Ectodermal cell (in vitro differentiated cells): ENCODE measurements around the gene ZNF160.
"Not testable (repeated sequence)": the region's sequence is repeated elsewhere in the genome, so short reads cannot be mapped to it uniquely, and the experiment has no call there.

Experiments used
- H3K27ac ChIP-seq: 2 replicates; pipeline ENCODE4 v1.7.0; 2013; ENCODE audit warnings: mild to moderate bottlenecking, low read depth, low read length; ENCODE audit not compliant: insufficient read depth, poor library complexity, severe bottlenecking
- H3K27me3 ChIP-seq: 2 replicates; pipeline ENCODE4 v1.7.0; 2013; ENCODE audit warnings: mild to moderate bottlenecking, low read length; ENCODE audit not compliant: insufficient read depth, control insufficient read depth, poor library complexity, severe bottlenecking
- H3K36me3 ChIP-seq: one replicate; pipeline ENCODE4 v1.7.0; 2013; ENCODE audit warnings: low read length; ENCODE audit not compliant: control insufficient read depth, insufficient read depth
- H3K4me1 ChIP-seq: one replicate; pipeline ENCODE4 v1.7.0; 2013; ENCODE audit warnings: low read length; ENCODE audit not compliant: control insufficient read depth, insufficient read depth
- H3K4me3 ChIP-seq: 2 replicates; pipeline ENCODE4 v1.7.0; 2013; ENCODE audit warnings: low read depth, low read length, control low read depth; ENCODE audit not compliant: insufficient read depth
- H3K9me3 ChIP-seq: 2 replicates; pipeline ENCODE4 v1.7.0; 2013; ENCODE audit warnings: mild to moderate bottlenecking, low read length, moderate library complexity; ENCODE audit not compliant: control insufficient read depth
- WGBS, 2 experiments: methylation state at CpG; one replicate each; pipeline ENCODE4 v1.1.7; 2013; ENCODE audit warnings: missing lambda C conversion rate in 2 of 2; 5-methylcytosine and 5-hydroxymethylcytosine counted together

Gene ZNF160

GRCh38 chr19:53123400-53123799 lies 20.2 kb upstream of the ZNF160 start:
- Histone ChIP-seq H3K36me3 (no peaks in the 10 kb centered on the region), H3K9me3 (no peaks in the 10 kb centered on the region), H3K4me1 (no peaks in the 10 kb centered on the region), H3K27ac (no peak overlapping the region), H3K27me3 (no peaks in the 10 kb centered on the region), H3K4me3 (no peak overlapping the region)
- 92 to 93% methylated on average over 7 of the region's 7 CpGs for WGBS, 2 experiments

GRCh38 chr19:53112286-53112685 lies 9.1 kb upstream of the ZNF160 start:
- Histone ChIP-seq H3K27me3 (no peaks in the 10 kb centered on the region), H3K27ac (no peak overlapping the region), H3K4me1 (no peaks in the 10 kb centered on the region), H3K36me3 (peaks cover 10% of the 10 kb centered on the region), H3K4me3 (no peak overlapping the region), H3K9me3 (no peaks in the 10 kb centered on the region)
- 89 to 100% methylated on average over 1 to 2 of the region's 2 CpGs for WGBS, 2 experiments

GRCh38 chr19:53109527-53109926 lies 6.3 kb upstream of the ZNF160 start:
- H3K4me1 ChIP-seq, result no peaks in the 10 kb centered on the region
- no peak overlapping the region for H3K4me3 ChIP-seq
- 90 to 95% methylated on average over 4 to 5 of the region's 5 CpGs for WGBS, 2 experiments
- H3K27me3 ChIP-seq, result no peaks in the 10 kb centered on the region
- no peak overlapping the region for H3K27ac ChIP-seq
- peaks cover 7% of the 10 kb centered on the region for H3K36me3 ChIP-seq
- no peaks in the 10 kb centered on the region for H3K9me3 ChIP-seq

- no peaks in the 10 kb centered on the region for H3K9me3 ChIP-seq
- peaks cover 9% of the 10 kb centered on the region for H3K4me1 ChIP-seq
- H3K4me3 ChIP-seq, result peak overlapping the region; percentile 77
- 1% methylated on average over 33 of the region's 33 CpGs for WGBS, 2 experiments
- H3K27ac ChIP-seq, result peak overlapping the region; percentile 19
- H3K36me3 ChIP-seq, result no peaks in the 10 kb centered on the region
- H3K27me3 ChIP-seq, result no peaks in the 10 kb centered on the region
Observed at GRCh38 chr19:53102756-53103233, 427 bp downstream of the ZNF160 start.

GRCh38 chr19:53102206-53102755 lies 941 bp downstream of the ZNF160 start:
- H3K27ac ChIP-seq, result no peak overlapping the region
- 36 to 42% methylated on average over 10 of the region's 10 CpGs for WGBS, 2 experiments

GRCh38 chr19:53101518-53101917 lies 1.7 kb downstream of the ZNF160 start:
- Histone ChIP-seq H3K9me3 (no peaks in the 10 kb centered on the region), H3K4me1 (peaks cover 9% of the 10 kb centered on the region), H3K4me3 (no peak overlapping the region), H3K27me3 (no peaks in the 10 kb centered on the region), H3K36me3 (no peaks in the 10 kb centered on the region), H3K27ac (no peak overlapping the region)
- WGBS, 2 experiments, result 56 to 68% methylated on average over 1 of the region's 1 CpG

More at GRCh38 chr19:53102206-53102755, 941 bp downstream of the ZNF160 start:
- Histone ChIP-seq H3K9me3 (no peaks in the 10 kb centered on the region), H3K27me3 (no peaks in the 10 kb centered on the region), H3K4me3 (peak overlapping the region; percentile 77), H3K4me1 (peaks cover 9% of the 10 kb centered on the region), H3K36me3 (no peaks in the 10 kb centered on the region)

GRCh38 chr19:53098570-53098969 lies 4.7 kb downstream of the ZNF160 start:
- not testable (repeated sequence) for H3K4me1 ChIP-seq, H3K27me3 ChIP-seq, H3K9me3 ChIP-seq, H3K4me3 ChIP-seq, H3K27ac ChIP-seq, H3K36me3 ChIP-seq
- WGBS, 2 experiments, result 87 to 91% methylated on average over 13 to 14 of the region's 14 CpGs

GRCh38 chr19:53096982-53097690 lies 6.1 kb downstream of the ZNF160 start:
- H3K27ac ChIP-seq, H3K9me3 ChIP-seq, H3K4me1 ChIP-seq, H3K27me3 ChIP-seq, H3K36me3 ChIP-seq, H3K4me3 ChIP-seq: not testable (repeated sequence)
- WGBS, 2 experiments, result 90 to 93% methylated on average over 4 of the region's 10 CpGs

GRCh38 chr19:53096579-53096978 lies 6.6 kb downstream of the ZNF160 start:
- H3K4me1 ChIP-seq, H3K27ac ChIP-seq, H3K9me3 ChIP-seq, H3K4me3 ChIP-seq, H3K27me3 ChIP-seq, H3K36me3 ChIP-seq: not testable (repeated sequence)
- no CpG with 5 or more reads among the region's 6 CpGs for WGBS, 2 experiments

- no peaks in the 10 kb centered on the region for H3K9me3 ChIP-seq
- 56 to 72% methylated on average over 25 to 27 of the region's 29 CpGs for WGBS, 2 experiments
- no peak overlapping the region for H3K4me3 ChIP-seq
- H3K36me3 ChIP-seq, result peaks cover 11% of the 10 kb centered on the region
- H3K27me3 ChIP-seq, result no peaks in the 10 kb centered on the region
- no peak overlapping the region for H3K27ac ChIP-seq
- no peaks in the 10 kb centered on the region for H3K4me1 ChIP-seq
Observed at GRCh38 chr19:53094754-53095575, 8.3 kb downstream of the ZNF160 start.
